Kidney epithelial cell (primary cell): Measurements from ENCODE around the gene ZNF236. TPM values are rescaled to one million over a fixed set of nuclear protein-coding genes. Genes with fewer than 3 reads are reported as not detected.

Experiments used
- DNase-seq: peaks from one replicate; pipeline ENCODE4 v3.0.0-alpha.2; 2010; ENCODE audit warnings: low read depth
- H3K27me3 ChIP-seq: 2 replicates; pipeline ENCODE4 v1.6.0; 2011; ENCODE audit warnings: low read length; ENCODE audit not compliant: control insufficient read depth, insufficient read depth
- H3K36me3 ChIP-seq: 2 replicates; pipeline ENCODE4 v1.5.1; 2011; ENCODE audit warnings: low read length; ENCODE audit not compliant: control insufficient read depth, insufficient read depth
- H3K4me3 ChIP-seq: 2 replicates; pipeline ENCODE4 v1.5.1; 2011; ENCODE audit warnings: low read depth, mild to moderate bottlenecking, control low read depth, low read length
- CTCF ChIP-seq: IDR thresholded peaks from 2 replicates; pipeline ENCODE4 v1.5.1; 2011; ENCODE audit warnings: mild to moderate bottlenecking, moderate library complexity, low read length, control low read depth, inconsistent platforms; ENCODE audit not compliant: insufficient read depth, poor library complexity, severe bottlenecking
- total RNA-seq: library from RNA; depleted of rRNA; stranded (reverse); fragments of >200 nt; gene quantifications from 2 replicates; pipeline ENCODE4 v1.2.3, GENCODE V29; 2015

The ZNF236 gene
- total RNA-seq, 1 donor from 2014 or later: 7.8 TPM

GRCh38 chr18:76882146-76882545 lies 59.8 kb downstream of the ZNF236 start:
- H3K4me3 ChIP-seq: no peak overlapping the region
- H3K27me3 ChIP-seq: no peaks in the 10 kb centered on the region
- H3K36me3 ChIP-seq: no peaks in the 10 kb centered on the region
- no peak for DNase-seq
- no peak for TF ChIP-seq CTCF

DNA sequence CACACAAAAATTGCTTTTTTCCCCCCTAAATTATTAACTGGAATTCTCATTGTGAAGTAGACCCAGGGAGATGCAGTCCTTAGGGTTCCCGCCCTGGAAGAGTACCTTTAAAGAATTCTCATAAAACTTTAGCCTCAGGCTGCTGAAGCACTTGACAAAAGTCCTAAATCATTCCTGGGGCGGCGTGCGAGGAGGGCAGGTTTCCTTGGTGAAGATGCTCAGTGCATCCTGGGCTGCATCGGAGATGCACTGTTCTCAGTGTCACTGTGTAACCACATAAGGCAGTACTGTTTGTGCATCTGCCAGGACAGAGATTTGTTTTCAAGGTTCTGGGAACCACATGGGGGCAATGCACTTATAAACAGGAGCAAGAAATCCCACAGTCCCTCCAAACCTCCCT lies 62.6 kb downstream of the ZNF236 start:
- no peak for TF ChIP-seq CTCF
- no peaks in the 10 kb centered on the region for H3K27me3 ChIP-seq
- H3K36me3 ChIP-seq: no peaks in the 10 kb centered on the region
- no peak overlapping the region for H3K4me3 ChIP-seq
- DNase-seq: no peak

DNA sequence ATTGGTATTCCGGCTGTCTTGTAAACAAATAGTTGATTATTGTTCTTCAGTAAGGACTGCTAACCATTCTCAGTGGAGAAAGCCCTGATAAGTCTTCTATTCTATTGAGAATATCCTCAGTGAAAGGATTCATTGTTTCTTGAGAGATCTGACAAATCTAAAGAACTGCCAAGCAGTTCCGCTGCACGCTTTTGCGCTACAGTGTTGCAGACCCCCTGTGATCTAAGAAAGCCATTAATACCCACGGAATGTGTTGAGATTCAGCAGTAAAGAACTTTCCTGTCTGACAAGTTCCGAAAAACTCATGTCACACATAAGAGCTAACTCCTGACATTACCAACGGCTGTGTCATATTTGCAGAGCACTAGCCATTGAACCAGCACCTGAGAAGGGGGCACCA lies 63.8 kb downstream of the ZNF236 start:
- no peak for TF ChIP-seq CTCF
- DNase-seq: no peak
- H3K36me3 ChIP-seq: no peaks in the 10 kb centered on the region

DNA sequence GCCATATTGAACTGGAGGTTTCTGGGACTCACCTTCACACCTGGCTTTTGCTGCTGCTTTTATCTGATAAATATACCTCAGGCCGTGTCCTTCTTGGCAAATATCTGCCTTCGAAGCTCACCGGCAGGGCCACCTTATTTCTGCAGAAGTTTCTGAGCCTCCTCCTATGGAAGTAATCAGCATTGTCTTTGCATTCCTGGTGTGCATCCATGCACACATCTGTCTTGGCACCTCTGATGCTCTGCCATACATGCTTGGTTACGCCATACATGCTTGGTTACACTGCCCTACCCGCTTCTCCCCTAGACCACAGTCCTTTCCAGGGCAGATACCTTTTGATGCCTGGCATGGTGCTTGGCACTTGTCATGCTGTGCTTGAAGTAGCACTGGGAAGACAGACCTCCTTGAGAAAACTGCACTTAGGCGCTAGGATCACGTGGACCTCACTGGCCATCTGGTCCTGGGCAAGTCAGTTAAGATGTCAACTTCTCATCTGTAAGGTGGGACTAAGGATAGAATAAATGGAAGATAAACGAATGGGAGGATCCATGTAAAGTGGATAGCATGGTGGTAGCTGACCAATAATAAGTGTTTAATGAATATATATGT lies 66.8 kb downstream of the ZNF236 start:
- no peaks in the 10 kb centered on the region for H3K36me3 ChIP-seq
- no peak for TF ChIP-seq CTCF
- no peak overlapping the region for H3K4me3 ChIP-seq
- DNase-seq: no peak
- H3K27me3 ChIP-seq: no peaks in the 10 kb centered on the region

More for the DNA sequence above, 63.8 kb downstream of the ZNF236 start:
- Histone ChIP-seq H3K27me3 (no peaks in the 10 kb centered on the region), H3K4me3 (no peak overlapping the region)

- TF ChIP-seq CTCF: no peak
- H3K27me3 ChIP-seq: no peaks in the 10 kb centered on the region
- no peak for DNase-seq
- H3K4me3 ChIP-seq: no peak overlapping the region
- peaks cover 14% of the 10 kb centered on the region for H3K36me3 ChIP-seq
Observed at GRCh38 chr18:76892832-76893231, 70.5 kb downstream of the ZNF236 start.
